ENCODE results near the gene DYNLRB1. TPM values are rescaled to one million over a fixed set of nuclear protein-coding genes. Genes with fewer than 3 reads are reported as not detected.

The DYNLRB1 gene
- total and polyA plus RNA-seq, 2 of the 13 experiments (the other 11 are each of a cell fraction or from before 2014, with no cell fraction given): 140 to 244 TPM

DNA sequence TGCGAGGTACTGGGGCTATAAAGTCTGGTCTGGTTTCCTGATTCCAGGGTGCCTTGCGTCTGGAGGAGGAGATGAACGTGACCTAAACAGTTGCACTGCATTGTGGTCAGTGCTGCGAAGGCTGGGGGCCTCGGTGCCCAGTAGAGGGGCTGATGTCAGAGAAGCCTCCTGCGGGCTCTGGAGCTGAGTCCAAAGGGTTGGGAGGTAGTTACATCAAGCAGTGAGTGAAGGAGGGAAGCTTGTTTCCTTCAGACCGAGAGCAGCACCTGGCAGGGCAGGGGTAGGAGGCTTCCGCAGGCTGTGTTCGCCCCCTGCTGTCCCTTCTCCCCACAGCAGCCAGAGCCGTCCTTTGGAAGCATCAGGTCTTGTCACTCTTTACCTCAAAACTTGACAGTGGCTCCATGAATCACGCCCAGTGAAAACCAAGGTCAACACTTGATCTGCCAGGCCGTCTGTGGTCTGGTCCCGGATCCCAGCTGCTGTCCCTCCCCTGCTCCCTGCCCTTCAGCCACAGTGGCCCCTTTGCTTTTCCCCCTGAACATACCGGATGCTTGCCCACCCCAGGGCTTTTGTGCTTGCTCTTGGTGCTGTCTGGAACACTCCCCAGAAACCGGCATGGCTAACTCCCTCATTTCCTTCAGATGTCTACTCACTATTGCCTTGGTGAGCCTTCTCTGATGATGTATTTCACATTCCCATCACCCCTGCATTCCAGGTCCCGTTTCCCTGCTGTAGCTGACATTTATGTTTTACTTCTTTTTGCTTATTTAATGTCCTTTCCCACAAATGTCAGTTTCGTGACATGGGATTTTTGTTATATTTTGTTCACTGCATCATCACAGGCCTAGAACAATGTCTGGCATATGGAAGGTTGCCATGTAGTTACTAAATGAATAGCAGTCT lies 7.0 kb downstream of the DYNLRB1 start (continued):
- TF ChIP-seq RBM39 (IDR thresholded peaks at IDR 0.05; ENCODE audit: low read depth, low read length, poor library complexity, severe bottlenecking) (peak; percentile 78), ISX (CRISPR knock-in tag; conservative IDR thresholded peaks at IDR 0.05) (no peak), RAD21 (CRISPR knock-in tag; IDR thresholded peaks at IDR 0.05) (peak; percentile 97), ZNF232 (CRISPR knock-in tag; IDR thresholded peaks at IDR 0.05; ENCODE audit: borderline replicate concordance) (no peak), CCDC6 (CRISPR knock-in tag; IDR thresholded peaks at IDR 0.05) (no peak), SRSF4 (IDR thresholded peaks at IDR 0.05; ENCODE audit: low read depth, low read length, poor library complexity, severe bottlenecking) (no peak), SMAD1 (CRISPR knock-in tag; IDR thresholded peaks at IDR 0.05; ENCODE audit: borderline replicate concordance, low read depth) (peak; percentile 78; the same call in 1 of the 2 replicates), ZFYVE20 (CRISPR knock-in tag; IDR thresholded peaks at IDR 0.05; ENCODE audit: borderline replicate concordance, low read depth) (no peak), ZNF557 (CRISPR knock-in tag; IDR thresholded peaks at IDR 0.05) (no peak), ZNF180 (CRISPR knock-in tag; IDR thresholded peaks at IDR 0.05; ENCODE audit: borderline replicate concordance, low read depth) (no peak), GZF1 (CRISPR knock-in tag; IDR thresholded peaks at IDR 0.05) (no peak), ZNF572 (CRISPR knock-in tag; IDR thresholded peaks at IDR 0.05) (no peak; the same call in 1 of the 2 replicates), ATM (IDR thresholded peaks at IDR 0.05; ENCODE audit: borderline replicate concordance) (no peak), NR2C2 (CRISPR knock-in tag; IDR thresholded peaks at IDR 0.05; ENCODE audit: borderline replicate concordance) (no peak), RFXAP (CRISPR knock-in tag; IDR thresholded peaks at IDR 0.05; ENCODE audit: borderline replicate concordance) (no peak)
- TF ChIP-seq, protein P1, sequence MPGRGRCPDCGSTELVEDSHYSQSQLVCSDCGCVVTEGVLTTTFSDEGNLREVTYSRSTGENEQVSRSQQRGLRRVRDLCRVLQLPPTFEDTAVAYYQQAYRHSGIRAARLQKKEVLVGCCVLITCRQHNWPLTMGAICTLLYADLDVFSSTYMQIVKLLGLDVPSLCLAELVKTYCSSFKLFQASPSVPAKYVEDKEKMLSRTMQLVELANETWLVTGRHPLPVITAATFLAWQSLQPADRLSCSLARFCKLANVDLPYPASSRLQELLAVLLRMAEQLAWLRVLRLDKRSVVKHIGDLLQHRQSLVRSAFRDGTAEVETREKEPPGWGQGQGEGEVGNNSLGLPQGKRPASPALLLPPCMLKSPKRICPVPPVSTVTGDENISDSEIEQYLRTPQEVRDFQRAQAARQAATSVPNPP (CRISPR knock-in tag; IDR thresholded peaks at IDR 0.05): no peak
- TF ChIP-seq, protein P2, sequence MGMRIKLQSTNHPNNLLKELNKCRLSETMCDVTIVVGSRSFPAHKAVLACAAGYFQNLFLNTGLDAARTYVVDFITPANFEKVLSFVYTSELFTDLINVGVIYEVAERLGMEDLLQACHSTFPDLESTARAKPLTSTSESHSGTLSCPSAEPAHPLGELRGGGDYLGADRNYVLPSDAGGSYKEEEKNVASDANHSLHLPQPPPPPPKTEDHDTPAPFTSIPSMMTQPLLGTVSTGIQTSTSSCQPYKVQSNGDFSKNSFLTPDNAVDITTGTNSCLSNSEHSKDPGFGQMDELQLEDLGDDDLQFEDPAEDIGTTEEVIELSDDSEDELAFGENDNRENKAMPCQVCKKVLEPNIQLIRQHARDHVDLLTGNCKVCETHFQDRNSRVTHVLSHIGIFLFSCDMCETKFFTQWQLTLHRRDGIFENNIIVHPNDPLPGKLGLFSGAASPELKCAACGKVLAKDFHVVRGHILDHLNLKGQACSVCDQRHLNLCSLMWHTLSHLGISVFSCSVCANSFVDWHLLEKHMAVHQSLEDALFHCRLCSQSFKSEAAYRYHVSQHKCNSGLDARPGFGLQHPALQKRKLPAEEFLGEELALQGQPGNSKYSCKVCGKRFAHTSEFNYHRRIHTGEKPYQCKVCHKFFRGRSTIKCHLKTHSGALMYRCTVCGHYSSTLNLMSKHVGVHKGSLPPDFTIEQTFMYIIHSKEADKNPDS (CRISPR knock-in tag; IDR thresholded peaks at IDR 0.05): no peak
- TF ChIP-seq, protein P3, sequence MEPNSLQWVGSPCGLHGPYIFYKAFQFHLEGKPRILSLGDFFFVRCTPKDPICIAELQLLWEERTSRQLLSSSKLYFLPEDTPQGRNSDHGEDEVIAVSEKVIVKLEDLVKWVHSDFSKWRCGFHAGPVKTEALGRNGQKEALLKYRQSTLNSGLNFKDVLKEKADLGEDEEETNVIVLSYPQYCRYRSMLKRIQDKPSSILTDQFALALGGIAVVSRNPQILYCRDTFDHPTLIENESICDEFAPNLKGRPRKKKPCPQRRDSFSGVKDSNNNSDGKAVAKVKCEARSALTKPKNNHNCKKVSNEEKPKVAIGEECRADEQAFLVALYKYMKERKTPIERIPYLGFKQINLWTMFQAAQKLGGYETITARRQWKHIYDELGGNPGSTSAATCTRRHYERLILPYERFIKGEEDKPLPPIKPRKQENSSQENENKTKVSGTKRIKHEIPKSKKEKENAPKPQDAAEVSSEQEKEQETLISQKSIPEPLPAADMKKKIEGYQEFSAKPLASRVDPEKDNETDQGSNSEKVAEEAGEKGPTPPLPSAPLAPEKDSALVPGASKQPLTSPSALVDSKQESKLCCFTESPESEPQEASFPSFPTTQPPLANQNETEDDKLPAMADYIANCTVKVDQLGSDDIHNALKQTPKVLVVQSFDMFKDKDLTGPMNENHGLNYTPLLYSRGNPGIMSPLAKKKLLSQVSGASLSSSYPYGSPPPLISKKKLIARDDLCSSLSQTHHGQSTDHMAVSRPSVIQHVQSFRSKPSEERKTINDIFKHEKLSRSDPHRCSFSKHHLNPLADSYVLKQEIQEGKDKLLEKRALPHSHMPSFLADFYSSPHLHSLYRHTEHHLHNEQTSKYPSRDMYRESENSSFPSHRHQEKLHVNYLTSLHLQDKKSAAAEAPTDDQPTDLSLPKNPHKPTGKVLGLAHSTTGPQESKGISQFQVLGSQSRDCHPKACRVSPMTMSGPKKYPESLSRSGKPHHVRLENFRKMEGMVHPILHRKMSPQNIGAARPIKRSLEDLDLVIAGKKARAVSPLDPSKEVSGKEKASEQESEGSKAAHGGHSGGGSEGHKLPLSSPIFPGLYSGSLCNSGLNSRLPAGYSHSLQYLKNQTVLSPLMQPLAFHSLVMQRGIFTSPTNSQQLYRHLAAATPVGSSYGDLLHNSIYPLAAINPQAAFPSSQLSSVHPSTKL (CRISPR knock-in tag; IDR thresholded peaks at IDR 0.05): peak; percentile 41; the same call in 1 of the 2 replicates
- TF ChIP-seq, protein P4, sequence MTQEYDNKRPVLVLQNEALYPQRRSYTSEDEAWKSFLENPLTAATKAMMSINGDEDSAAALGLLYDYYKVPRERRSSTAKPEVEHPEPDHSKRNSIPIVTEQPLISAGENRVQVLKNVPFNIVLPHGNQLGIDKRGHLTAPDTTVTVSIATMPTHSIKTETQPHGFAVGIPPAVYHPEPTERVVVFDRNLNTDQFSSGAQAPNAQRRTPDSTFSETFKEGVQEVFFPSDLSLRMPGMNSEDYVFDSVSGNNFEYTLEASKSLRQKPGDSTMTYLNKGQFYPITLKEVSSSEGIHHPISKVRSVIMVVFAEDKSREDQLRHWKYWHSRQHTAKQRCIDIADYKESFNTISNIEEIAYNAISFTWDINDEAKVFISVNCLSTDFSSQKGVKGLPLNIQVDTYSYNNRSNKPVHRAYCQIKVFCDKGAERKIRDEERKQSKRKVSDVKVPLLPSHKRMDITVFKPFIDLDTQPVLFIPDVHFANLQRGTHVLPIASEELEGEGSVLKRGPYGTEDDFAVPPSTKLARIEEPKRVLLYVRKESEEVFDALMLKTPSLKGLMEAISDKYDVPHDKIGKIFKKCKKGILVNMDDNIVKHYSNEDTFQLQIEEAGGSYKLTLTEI (CRISPR knock-in tag; conservative IDR thresholded peaks at IDR 0.05): no peak

Data from HepG2 (cell line).